CD4-positive, alpha-beta T cell treated with Interleukin-2 at 100 ng/mL for 4 hours (primary cell): ENCODE data around the gene NOP56.
"Not testable (repeated sequence)": the region's sequence is repeated elsewhere in the genome, so short reads cannot be mapped to it uniquely, and the experiment has no call there.

ENCODE experiments used
- DNase-seq: peaks from one replicate; pipeline ENCODE4 v3.0.0-alpha.2; 2020; ENCODE audit warnings: low spot score

The NOP56 gene

DNA sequence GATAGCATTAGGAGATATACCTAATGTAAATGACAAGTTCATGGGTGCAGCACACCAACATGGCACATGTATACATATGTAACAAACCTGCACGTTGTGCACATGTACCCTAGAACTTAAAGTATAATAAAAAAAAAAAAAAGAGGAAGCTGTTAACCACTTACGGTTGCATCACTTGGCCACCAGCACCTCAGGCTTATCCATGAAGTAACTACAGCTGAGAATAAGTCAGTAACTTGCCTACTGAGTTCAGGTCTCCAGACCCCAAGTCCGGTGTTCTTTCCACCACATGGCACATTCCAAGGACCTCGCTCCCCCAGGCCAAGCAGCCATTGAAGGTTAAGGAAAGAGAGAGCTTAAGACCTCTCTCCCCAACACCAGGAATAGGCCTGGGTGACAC lies 32.4 kb downstream of the NOP56 start:
- not testable (repeated sequence) for DNase-seq

DNA sequence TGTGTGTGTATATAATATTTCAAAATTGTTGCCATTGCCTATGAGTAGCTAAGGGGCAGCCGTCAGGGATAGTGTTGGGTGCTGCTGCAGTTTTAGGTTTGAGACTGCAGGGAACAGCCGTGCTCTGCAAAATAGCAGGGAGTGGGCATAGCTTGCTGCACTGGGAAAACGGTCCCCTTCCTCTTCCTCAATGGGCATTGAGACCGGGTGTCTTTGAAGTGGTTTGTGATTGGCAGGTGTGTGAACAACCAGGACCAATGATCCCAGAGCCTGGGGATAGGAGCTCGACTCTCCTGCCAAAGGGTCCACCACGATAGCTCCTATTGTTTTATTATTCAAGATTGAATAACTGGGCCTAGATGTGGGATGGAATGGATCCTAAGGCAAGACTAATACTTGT lies 35.1 kb downstream of the NOP56 start:
- no peak for DNase-seq

DNA sequence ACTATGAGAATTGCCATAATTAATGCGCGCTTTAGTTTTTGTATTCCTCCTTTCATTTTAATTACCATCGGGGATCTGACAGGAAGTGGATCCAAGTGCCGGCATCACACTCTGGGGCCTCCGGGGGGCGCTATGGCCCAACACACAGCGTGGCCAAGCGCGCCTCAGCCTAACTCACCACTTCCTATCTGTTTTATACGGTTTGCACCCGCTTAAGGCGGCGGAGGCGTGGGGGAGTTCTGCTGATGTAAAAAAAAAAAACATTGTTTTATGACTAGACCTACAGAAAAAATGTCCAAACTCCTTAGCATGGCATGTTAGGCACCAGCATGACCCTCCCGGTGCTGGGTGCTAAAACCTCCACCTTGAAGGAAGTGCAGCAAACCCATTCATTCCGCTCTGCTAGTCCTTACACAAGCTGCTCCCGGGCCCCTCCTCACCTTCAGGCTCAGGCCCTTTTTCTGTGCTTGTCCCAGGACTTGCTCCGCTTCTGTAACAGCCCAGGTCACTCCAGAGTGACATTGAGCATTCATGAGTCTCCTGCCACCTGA lies 35.7 kb downstream of the NOP56 start:
- DNase-seq, result peak; percentile 77

DNA sequence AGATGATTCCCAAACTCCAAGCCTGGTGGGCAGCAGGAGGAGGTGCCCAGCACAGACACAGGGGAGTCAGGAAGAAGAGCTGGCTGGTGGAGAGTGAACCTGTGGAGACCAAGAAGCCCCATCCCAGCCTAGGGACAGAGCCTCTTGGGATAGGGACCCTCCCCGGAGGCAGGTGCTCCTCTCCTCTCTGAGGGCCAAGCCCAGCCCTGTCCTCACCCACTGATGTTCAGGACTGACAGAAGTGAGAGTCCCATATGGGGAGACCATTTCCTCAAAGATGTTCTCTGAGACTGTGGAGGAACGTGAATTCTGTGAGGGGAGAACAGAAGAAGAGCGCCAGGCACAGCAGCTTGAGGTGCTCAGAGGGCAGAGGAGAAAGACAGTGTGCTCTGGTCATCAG lies 37.8 kb downstream of the NOP56 start:
- DNase-seq, result no peak

DNA sequence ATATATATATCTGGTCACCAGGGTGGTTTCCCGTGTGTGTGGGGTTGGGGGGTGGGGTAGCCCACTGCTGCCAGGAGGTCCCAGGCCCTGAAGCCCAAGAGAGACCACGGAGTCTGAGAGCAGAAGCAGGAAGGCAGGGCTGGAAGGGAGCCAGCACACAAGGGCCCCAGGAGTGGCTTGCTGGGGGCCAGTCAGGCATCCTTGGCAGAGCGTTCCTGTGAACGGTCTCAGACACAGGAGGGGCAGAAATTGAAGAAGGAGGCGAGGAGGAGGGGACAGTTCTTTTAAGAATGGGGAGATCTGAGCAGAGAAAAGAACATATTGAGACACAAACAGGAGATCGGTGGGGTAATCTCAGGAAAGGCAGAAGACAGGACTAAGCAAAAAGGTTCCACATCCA lies 38.3 kb downstream of the NOP56 start:
- no peak for DNase-seq

DNA sequence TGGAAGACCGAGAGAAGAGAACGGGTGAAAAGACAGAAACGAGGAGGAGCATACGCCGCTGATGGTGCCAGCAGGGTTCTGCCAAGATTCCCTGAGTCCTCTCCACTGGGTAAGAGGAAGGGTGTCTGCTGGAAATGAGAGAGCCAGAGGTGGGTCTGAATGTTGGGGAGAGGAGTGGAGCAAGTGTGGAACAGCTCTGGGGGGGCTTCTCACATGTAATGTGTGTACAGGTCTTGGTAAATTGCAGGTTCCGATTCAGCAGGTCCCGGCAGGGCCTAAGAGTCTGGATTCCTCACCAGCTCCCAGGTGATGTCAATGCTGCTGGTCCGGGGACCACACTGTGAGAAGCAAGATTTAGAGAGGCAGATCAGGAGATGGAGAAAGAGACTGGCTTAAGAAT lies 38.7 kb downstream of the NOP56 start:
- no peak for DNase-seq

DNA sequence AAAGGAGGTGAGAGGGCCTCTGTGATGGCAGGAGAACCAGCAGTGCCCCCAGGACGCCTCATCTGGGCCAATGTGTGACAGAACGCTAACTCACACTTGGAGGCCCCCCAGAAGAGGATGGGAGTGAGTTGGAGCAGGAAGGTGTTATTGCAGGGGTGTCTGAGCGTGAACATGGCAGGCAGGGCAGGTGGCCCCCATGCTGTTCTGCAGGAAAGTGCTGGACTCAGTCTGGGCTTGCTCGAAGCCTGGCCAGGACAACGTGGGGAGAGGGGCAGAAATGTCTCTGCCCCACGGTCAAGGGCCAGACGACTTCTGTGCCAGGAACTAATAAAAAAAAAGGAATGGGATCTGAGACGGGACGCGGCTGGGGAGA lies 39.2 kb downstream of the NOP56 start:
- no peak for DNase-seq

DNA sequence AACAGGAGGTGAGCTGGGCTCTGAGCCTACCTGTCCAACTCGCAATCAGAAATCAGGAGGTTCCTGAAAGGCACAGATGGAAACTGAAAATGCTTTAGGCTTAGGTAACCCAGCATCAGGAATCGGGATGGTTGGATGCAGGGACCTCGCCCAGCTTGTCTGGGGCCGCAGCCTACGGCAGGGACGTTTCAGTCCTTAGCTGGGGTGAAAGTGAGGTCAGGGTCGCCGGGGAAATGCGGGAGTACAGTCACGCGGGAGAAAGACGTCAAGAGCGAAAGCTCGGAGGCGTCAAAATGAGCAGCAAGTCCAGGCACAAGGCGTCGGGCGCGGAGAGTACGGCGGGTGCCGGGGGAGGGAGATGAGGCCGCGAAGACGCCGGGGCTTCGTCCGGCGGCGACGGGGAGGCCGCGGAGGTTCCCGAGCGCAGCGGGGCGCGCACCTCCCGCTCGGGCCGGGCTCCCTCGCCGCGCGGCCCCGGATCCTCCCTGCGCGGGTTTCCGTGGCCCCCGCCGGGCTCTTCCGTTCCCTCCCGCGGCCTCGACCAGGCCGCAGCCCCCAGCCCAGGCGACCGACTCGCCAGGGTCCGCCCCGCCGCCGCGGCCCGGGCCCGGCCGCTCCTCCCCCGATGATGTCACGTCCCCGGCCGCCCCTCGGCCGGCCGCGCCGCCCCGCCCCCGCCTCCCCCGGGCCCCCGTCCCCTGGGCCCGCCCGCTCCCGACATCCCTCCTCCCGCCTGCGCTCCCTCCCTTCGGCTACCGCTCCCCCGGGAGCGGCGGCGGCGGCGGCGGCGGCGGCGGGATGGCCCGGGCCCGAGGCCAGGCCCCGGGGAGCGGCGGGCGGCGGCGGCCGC lies 39.8 kb downstream of the NOP56 start, which contains the start of gene EBF4:
Gene EBF4 (plus strand): TSS at position 745 of the 850 bp plus-strand sequence. CDS start 866 bp downstream, outside the sequence.
- DNase-seq, result no peak

DNA sequence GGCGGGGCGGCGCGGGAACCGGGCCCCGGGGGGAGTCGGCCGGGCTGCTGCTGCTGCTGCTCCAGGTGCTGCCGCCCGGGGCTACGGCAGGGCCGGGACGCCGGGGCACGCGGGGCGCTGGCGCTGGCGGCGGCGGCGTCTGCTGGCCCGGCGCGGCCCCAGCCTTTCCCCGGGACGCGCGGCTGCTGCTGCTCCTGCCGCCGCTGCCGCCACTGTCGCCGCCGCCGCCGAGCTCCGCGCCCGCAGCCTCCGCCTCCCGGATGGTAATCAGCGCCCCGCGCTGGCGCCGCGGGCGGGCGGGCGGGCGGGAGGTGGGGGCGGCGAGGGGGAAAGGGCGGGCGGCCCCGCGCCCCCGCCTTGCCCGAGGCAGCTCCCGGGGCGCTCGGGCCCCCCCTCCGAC lies 40.5 kb downstream of the NOP56 start:
- no peak for DNase-seq

DNA sequence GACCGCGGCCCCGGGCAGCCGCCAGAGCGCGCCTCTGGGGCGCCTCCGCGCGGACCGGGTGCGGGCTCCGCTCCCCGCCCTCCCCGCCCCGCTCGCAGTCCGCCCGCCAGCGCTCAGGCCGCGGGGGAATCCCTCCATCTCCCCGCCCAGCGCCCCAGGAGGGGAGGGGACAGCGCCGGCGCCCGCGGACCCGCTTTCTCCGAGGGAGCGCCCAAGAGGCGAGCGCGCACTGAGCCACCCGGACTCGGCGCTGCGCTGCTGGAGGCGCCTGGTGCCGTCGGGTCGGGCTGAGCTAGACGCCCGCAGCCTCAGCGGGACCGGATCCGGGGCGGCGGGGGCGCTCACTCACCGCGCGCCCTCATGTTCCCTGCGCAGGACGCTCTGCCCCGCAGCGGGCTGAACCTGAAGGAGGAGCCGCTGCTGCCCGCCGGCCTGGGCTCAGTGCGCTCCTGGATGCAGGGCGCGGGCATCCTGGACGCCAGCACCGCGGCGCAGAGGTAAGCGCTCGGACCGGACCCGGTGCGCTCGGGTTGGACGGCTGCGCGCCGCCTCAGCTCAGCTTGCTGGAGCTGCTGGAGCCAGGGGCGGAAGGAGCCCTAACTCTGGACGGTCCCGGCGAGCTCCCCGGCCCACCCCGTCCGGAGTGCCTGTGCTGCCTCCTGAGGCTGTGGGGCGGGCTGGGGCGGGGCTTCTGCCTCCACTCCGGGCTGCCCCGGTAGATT lies 41.0 kb downstream of the NOP56 start:
- peak; percentile 44 for DNase-seq

DNA sequence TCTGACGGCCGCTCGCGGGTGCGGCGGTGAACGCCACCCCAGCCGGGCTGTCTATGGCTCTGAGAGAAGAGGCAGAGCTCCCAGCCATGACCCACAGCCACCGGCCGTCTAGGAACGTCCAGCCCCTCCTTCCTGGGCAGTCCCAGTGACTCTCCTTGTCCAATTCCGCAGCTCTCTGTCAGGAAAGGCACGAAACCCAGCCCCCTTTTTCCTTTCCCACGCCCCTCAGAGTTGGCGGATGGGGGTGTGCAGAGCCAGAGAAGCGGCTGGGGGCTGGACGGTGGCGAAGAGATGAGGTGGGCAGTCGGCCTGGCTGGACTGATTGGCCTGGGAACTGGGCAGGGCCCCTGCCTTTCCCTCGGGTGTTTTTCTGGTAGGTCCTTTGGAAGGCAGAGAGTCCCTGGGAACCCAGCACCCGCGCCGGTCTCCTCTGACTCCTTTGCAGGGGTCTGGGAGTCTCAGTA lies 41.6 kb downstream of the NOP56 start:
- DNase-seq, result no peak

DNA sequence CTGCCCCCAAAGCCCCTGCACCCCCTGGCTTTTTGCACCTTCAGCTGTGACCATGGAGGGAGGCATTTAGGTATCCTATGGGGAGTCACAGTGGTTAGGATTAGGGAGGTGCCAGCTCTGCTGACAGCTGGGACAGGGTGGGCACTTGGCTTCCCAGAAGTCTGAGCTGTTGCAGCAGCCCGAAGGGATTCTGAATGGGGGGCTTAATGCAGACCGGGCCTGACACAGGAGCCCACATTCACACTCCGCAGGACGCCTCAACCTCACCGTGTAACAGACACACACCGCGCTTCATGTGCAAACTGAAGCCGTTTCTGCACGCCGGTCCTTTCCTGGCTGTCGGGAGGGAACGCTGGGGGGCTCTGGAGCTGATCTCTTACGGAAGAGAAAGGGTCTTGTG lies 42.1 kb downstream of the NOP56 start:
- no peak for DNase-seq

DNA sequence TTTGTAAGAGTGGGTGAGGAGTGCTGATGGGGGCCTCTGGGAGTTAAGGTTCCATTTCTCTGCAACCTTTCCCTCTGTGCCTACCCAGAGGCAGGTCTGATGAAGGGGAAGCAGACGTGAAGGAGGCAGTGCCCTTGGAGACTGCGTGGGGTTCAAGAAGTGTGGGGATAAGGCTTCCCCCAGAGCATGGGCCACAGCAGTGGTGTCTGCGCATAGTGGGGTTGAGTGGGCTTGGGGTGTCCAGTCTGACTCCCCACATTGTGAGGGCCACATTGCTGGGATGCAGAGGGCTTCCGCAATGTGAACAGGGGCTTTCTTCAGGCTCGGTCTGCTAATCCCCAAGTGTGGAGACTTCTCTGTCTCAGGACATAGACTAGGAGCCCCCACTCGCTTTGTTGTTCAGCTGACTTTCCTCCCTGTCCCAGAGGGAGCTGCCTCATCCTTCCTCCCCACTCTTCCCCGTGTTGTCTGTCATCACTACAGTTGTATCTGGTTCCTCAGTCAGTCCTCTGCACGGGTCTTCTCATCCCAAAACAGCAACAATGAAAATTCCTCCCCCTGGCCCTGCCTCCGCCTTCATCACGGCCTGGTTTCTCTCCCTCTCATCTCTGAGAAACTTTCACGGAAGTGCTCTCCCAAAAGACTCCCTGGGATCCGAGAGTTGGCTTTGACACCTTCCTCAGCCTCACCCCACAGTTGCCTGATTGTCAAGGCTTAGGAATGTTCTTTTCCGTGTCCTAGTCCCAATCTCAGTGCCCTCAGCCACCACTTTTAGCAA lies 43.0 kb downstream of the NOP56 start:
- DNase-seq, result no peak

DNA sequence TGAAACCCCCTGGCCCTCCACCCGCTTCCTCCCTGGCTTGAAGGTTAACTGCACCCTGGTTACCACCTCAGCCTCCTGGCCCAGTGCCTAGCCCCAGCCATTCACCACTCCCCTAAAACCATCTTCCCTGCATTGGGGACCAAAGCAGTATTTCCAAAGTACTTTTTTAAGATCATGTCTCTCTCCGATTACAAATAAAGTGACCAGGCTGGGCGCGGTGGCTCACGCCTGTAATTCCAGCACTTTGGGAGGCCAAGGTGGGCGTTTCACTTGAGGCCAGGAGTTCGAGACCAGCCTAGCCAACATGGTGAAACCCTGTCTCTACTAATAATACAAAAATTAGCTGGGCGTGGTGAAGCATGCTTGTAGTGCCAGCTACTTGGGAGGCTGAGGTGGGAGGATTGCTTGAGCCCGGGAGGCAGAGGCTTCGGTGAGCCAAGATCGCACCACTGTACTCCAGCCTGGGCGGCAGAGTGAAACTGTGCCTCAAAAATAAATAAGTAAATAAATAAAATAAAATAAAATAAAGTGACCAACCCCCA lies 43.6 kb downstream of the NOP56 start:
- not testable (repeated sequence) for DNase-seq

DNA sequence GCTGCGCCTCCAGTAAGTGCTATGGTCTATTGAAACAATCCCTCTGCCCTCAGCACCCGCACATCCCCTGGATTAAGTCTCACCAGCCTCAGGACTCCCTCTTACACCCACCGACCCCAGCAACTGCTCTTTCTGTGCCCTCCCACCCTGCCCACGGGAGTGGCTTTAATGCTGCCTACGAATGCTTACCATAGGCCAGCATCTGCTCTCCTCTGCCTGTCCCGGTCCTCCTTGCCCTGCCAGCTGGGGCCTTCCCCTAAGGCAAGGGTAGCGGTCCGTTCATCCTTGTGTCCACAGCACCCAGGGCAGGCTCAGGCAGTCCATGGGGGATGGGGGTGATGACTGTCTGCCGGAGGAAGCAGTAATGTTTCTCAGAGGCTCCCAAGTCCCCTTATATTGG lies 44.2 kb downstream of the NOP56 start:
- DNase-seq, result no peak

DNA sequence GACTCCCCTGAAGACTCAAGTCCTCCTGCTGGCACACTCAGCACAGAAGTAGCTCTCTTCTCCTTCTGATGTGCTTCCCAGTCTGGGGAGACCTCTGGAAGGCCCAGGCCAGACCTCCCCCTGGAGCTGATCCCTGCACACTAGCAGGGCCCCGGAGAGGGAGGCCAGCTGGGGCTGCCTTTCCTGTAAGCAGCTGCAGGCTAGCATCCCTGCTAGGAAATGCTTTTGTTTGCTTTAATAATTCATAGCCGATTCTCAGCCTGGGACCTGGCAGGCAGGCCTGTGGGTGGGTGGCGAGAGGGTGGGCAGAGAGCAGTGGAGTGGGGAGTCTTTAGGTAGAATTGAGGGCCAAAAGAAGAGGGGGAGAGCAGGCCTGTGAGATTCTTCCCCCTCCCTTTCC lies 45.3 kb downstream of the NOP56 start:
- DNase-seq, result no peak

DNA sequence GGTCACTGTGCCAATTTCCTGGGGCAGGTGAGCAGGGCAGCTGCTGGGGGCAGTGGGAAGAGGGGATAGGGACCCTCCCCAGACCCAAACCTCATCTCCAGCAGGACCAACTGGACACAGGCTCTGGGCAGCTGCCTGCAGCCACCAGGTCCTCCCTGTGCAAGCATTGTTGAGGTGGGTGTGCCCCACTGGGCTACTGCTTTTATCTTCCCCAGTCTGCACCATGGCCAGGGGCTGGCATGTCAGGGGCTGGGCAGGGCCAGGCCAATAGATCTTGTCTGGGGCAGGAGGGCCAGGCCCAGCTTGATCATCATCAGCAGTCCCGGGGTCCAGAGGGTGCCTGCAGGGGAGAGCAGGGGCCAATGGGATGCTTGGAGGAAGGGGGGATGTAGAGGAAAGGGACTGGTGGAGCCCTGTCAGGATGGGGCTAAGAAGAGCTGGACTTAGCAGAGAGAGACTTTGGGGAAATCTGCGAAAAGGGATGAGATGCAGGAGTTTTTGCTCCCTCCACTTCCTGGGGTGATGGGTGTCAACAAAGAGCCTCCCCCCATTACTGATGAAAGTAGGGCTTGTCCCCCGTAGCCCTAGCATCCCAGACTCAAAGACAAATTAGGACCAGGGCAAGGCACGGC lies 45.9 kb downstream of the NOP56 start:
- DNase-seq, result no peak

DNA sequence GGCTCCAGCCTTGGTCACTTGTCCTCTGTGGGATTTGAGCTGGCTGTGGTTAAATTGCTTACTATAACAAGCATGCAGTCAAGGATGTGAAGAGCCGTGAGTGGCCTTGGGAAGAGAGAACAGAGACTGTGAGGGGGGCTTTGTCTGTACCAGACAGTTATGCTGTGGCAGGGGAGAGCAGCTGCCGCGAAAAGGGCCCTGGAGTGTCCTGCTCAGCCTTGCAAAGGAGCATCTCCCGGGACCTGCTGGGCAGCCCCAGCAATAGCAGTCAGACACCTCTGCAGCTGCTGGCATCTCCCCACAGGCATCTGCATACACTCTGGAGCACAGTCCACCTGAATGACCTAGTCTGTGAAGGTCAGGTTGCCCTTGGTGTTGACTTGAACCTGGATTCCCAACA lies 46.5 kb downstream of the NOP56 start:
- DNase-seq, result no peak

DNA sequence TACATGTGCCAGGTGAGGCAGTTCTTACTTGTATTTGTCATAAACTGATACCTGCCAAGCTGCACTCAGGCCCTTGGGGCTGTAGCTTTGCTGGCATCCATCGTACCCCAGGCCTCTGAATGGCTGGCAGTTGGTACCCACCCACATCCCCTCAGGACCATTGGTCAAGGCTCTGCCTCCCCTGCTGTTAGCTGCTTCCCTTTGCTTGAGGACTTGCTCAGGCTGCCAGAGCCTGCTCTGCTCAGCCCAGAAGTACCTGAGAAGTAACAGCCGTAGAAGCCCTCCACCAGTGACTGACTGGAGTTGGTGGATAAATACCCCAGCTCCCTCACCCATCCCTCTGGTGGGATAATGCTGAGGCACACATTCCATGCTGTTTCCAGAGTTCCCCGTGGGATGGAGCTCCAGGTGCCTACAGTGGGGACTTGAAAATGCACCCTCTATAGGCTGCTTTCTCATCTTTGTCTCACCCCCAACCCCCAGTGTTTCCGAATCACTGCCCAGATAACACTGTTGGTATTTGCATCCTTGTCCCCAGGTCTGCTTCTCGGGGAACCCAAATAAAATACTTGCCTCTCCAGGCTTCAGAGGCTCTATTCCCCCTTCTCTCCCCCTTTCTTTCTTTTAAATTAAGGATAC lies 47.5 kb downstream of the NOP56 start:
- DNase-seq, result no peak

DNA sequence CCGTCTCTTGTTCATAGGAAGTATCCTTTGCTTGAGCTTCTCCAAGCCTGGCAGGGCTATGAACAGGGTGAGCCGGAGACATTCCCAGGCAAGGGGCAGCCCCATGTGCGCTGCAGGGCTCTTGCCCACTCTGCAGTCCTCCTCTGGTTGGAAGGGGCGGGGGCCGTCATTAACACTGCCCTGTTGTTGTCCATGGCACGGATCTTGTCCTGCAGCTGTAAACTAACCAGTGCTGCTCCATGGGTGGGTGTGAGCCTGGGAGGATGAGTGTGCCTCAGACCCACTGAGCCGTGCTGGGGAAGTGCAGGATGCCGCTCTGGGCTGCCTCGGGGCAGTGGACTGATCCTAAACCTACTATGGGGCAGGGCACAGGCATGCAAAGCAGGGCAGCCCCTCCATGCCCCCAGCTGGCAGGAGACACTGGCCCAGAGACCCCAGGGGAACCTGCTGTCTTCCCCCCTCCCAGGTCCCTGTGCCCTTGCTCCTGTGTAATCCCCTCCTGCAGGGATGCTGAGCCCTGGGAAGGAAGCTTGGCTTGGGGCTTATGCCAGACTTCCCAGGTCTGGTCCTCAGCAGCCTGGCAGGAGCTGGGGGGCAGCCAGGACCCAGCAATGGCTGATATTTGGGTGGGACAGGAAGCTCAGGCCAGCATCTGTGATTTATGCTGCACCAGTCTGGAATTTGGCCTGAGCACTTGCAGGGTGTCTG lies 48.6 kb downstream of the NOP56 start:
- no peak for DNase-seq
